ENCODE measurements around the gene HPCAL1. TPM values are rescaled to one million over a fixed set of nuclear protein-coding genes. Genes with fewer than 3 reads are reported as not detected.

Gene HPCAL1
- total and polyA plus RNA-seq, 5 experiments from 2014 or later = 71.5 to 122 (median 86.2) TPM

GRCh38 chr2:10329880-10330699 lies 27.4 kb downstream of the HPCAL1 start:
- peaks cover 0 to 4% (median 4%) of the 10 kb centered on the region in 3 donors for H3K36me3 Mint-ChIP-seq
- DNase-seq (peak; percentile 34 to 79 (median 54)), ATAC-seq (peak; percentile 61 to 74)
- H3K27ac Mint-ChIP-seq = peak overlapping the region; percentile 94 to 99 (median 98)
- peak overlapping the region; percentile 87 to 100 (median 92) for H3K4me3 Mint-ChIP-seq
- POLR2A ChIA-PET = interaction anchor here (0.6 to 14.9 kb wide), 11 partner anchors 10 to 858 kb away, joined by 3 to 325 read pairs (median 6); partner anchors contain the start of genes HPCAL1 and ODC1
- peaks cover 74 to 98% (median 93%) of the 10 kb centered on the region in 4 donors for H3K4me1 Mint-ChIP-seq
- H3K27me3 Mint-ChIP-seq = no peaks in the 10 kb centered on the region
- H3K9me3 Mint-ChIP-seq = peaks cover 0 to 2% (median 0%) of the 10 kb centered on the region in 9 donors

- H3K27ac Mint-ChIP-seq = peak overlapping the region; percentile 94 to 99 (median 98)
- peaks cover 69 to 97% (median 90%) of the 10 kb centered on the region in 4 donors for H3K4me1 Mint-ChIP-seq
- no peaks in the 10 kb centered on the region for H3K27me3 Mint-ChIP-seq
- ATAC-seq = no peak
- POLR2A ChIA-PET = interaction anchor here (0.6 to 14.9 kb wide), 9 partner anchors 10 to 118 kb away, joined by 3 to 325 read pairs (median 14); partner anchors contain the start of genes HPCAL1 and ODC1
- H3K9me3 Mint-ChIP-seq = peaks cover 0 to 4% (median 0%) of the 10 kb centered on the region in 9 donors
- H3K36me3 Mint-ChIP-seq = peaks cover 0 to 10% (median 7%) of the 10 kb centered on the region in 3 donors
- DNase-seq = peak in 1 of 10 donors; percentile 4
- peak overlapping the region; percentile 87 to 100 (median 92) for H3K4me3 Mint-ChIP-seq
These were observed 28.0 kb downstream of the HPCAL1 start for GRCh38 chr2:10330700-10331026.

GRCh38 chr2:10331027-10331701 lies 28.5 kb downstream of the HPCAL1 start:
- POLR2A ChIA-PET = interaction anchor here (0.6 to 14.9 kb wide), 12 partner anchors 9 to 117 kb away, joined by 3 to 325 read pairs (median 5); partner anchors contain the start of genes HPCAL1 and ODC1
- H3K9me3 Mint-ChIP-seq = peaks cover 0 to 4% (median 0%) of the 10 kb centered on the region in 9 donors
- ATAC-seq (peak; percentile 44 to 57), DNase-seq (peak; percentile 56 to 78 (median 65))
- H3K27me3 Mint-ChIP-seq = no peaks in the 10 kb centered on the region
- H3K4me3 Mint-ChIP-seq = peak overlapping the region; percentile 87 to 100 (median 92)
- H3K4me1 Mint-ChIP-seq = peaks cover 65 to 94% (median 85%) of the 10 kb centered on the region in 4 donors
- H3K36me3 Mint-ChIP-seq = peaks cover 0 to 10% (median 7%) of the 10 kb centered on the region in 3 donors
- peak overlapping the region; percentile 94 to 99 (median 98) for H3K27ac Mint-ChIP-seq

GRCh38 chr2:10331702-10332401 lies 29.1 kb downstream of the HPCAL1 start:
- Mint-ChIP-seq H3K4me1 (peaks cover 59 to 94% (median 81%) of the 10 kb centered on the region in 4 donors), H3K9me3 (peaks cover 0 to 4% (median 0%) of the 10 kb centered on the region in 9 donors), H3K27ac (peak overlapping the region; percentile 94 to 99 (median 98)), H3K36me3 (peaks cover 0 to 10% (median 7%) of the 10 kb centered on the region in 3 donors), H3K4me3 (peak overlapping the region; percentile 87 to 100 (median 92)), H3K27me3 (no peaks in the 10 kb centered on the region)
- peak; percentile 20 to 57 for ATAC-seq
- peak in 9 of 10 donors; percentile 21 to 57 (median 50) for DNase-seq
- POLR2A ChIA-PET = interaction anchor here (0.7 to 14.9 kb wide), 11 partner anchors 8 to 117 kb away, joined by 3 to 325 read pairs (median 5); partner anchors contain the start of genes HPCAL1 and ODC1

GRCh38 chr2:10332402-10333246 lies 29.9 kb downstream of the HPCAL1 start:
- ATAC-seq = no peak
- Mint-ChIP-seq H3K9me3 (peaks cover 0 to 4% (median 0%) of the 10 kb centered on the region in 9 donors), H3K4me3 (peak overlapping the region; percentile 87 to 100 (median 92)), H3K27ac (peak overlapping the region; percentile 94 to 99 (median 98)), H3K4me1 (peaks cover 54 to 92% (median 77%) of the 10 kb centered on the region in 4 donors), H3K36me3 (peaks cover 0 to 10% (median 8%) of the 10 kb centered on the region in 3 donors), H3K27me3 (no peaks in the 10 kb centered on the region)
- no peak for DNase-seq
- POLR2A ChIA-PET = interaction anchor here (0.5 to 14.9 kb wide), 8 partner anchors 8 to 120 kb away, joined by 3 to 325 read pairs (median 6); partner anchors contain the start of gene HPCAL1

GRCh38 chr2:10333247-10333613 lies 30.5 kb downstream of the HPCAL1 start:
- Mint-ChIP-seq H3K9me3 (peaks cover 0 to 4% (median 0%) of the 10 kb centered on the region in 9 donors), H3K4me3 (peak overlapping the region in 5 of 10 donors; percentile 93 to 100 (median 95)), H3K27me3 (no peaks in the 10 kb centered on the region), H3K4me1 (peaks cover 54 to 92% (median 77%) of the 10 kb centered on the region in 4 donors), H3K36me3 (peaks cover 0 to 14% (median 10%) of the 10 kb centered on the region in 3 donors), H3K27ac (peak overlapping the region in 8 of 10 donors; percentile 9 to 99 (median 91))
- POLR2A ChIA-PET = interaction anchor here (0.5 to 14.9 kb wide), 4 partner anchors 27 to 120 kb away, joined by 3 to 325 read pairs (median 40); partner anchors contain the start of gene HPCAL1
- no peak for ATAC-seq
- no peak for DNase-seq

GRCh38 chr2:10333966-10334365 lies 31.3 kb downstream of the HPCAL1 start:
- no peak for ATAC-seq
- peaks cover 55 to 92% (median 77%) of the 10 kb centered on the region in 4 donors for H3K4me1 Mint-ChIP-seq
- H3K36me3 Mint-ChIP-seq = peaks cover 0 to 20% (median 10%) of the 10 kb centered on the region in 3 donors
- DNase-seq = no peak
- H3K4me3 Mint-ChIP-seq = peak overlapping the region in 2 of 10 donors; percentile 42 to 100
- peaks cover 0 to 4% (median 0%) of the 10 kb centered on the region in 9 donors for H3K9me3 Mint-ChIP-seq
- POLR2A ChIA-PET = interaction anchor here (0.9 to 14.9 kb wide), 3 partner anchors 28 to 46 kb away, joined by 4 to 325 read pairs (median 77); partner anchors contain the start of gene HPCAL1
- peak overlapping the region in 3 of 10 donors; percentile 2 to 99 (median 97) for H3K27ac Mint-ChIP-seq
- H3K27me3 Mint-ChIP-seq = no peaks in the 10 kb centered on the region

- peak overlapping the region in 6 of 10 donors; percentile 14 to 78 (median 30) for H3K27ac Mint-ChIP-seq
- H3K36me3 Mint-ChIP-seq = peaks cover 0 to 20% (median 10%) of the 10 kb centered on the region in 3 donors
- DNase-seq (no peak), ATAC-seq (no peak)
- POLR2A ChIA-PET = interaction anchor here (0.6 to 14.9 kb wide), 3 partner anchors 20 to 29 kb away, joined by 3 to 325 read pairs (median 4); partner anchors contain the start of gene HPCAL1
- peak overlapping the region in 1 of 10 donors; percentile 6 for H3K4me3 Mint-ChIP-seq
- H3K4me1 Mint-ChIP-seq = peaks cover 49 to 92% (median 74%) of the 10 kb centered on the region in 4 donors
- peaks cover 0 to 4% (median 0%) of the 10 kb centered on the region in 9 donors for H3K9me3 Mint-ChIP-seq
- H3K27me3 Mint-ChIP-seq = no peaks in the 10 kb centered on the region
These were observed 32.5 kb downstream of the HPCAL1 start for GRCh38 chr2:10335046-10335840.

- Mint-ChIP-seq H3K4me1 (peaks cover 48 to 92% (median 74%) of the 10 kb centered on the region in 4 donors), H3K4me3 (no peak overlapping the region), H3K36me3 (peaks cover 0 to 20% (median 10%) of the 10 kb centered on the region in 3 donors), H3K9me3 (peaks cover 0 to 4% (median 0%) of the 10 kb centered on the region in 9 donors), H3K27me3 (no peaks in the 10 kb centered on the region), H3K27ac (peak overlapping the region in 2 of 10 donors; percentile 48 to 79)
- no peak for ATAC-seq
- POLR2A ChIA-PET = no interaction called here
- DNase-seq = no peak
These were observed 33.6 kb downstream of the HPCAL1 start for GRCh38 chr2:10336283-10336682.
